OCI-LY1 (cell line): Measurements from ENCODE around the gene KATNAL1.

Source experiments
- H2AFZ ChIP-seq: fragments of 200-600 bp; sonication (generic), shearing (Covaris generic); 2 replicates; pipeline ENCODE4 v1.6.0; 2014; ENCODE audit warnings: antibody characterized with exemption, mild to moderate bottlenecking, low read length
- H3F3A ChIP-seq: fragments of 200-600 bp; sonication (generic), shearing (Covaris generic); 2 replicates; pipeline ENCODE4 v1.6.0; 2014; ENCODE audit warnings: mild to moderate bottlenecking, antibody characterized with exemption, low read length, moderate library complexity; ENCODE audit not compliant: insufficient read depth
- H3K27ac ChIP-seq: fragments of 200-600 bp; sonication (generic); 2 replicates; pipeline ENCODE4 v1.5.1; 2014; ENCODE audit warnings: low read length, mixed run types, mild to moderate bottlenecking, low read depth; ENCODE audit not compliant: poor library complexity, severe bottlenecking
- H3K27me3 ChIP-seq: fragments of 200-600 bp; sonication (generic); 2 replicates; pipeline ENCODE4 v1.6.0; 2014; ENCODE audit warnings: antibody characterized with exemption, mild to moderate bottlenecking, low read length, moderate library complexity; ENCODE audit not compliant: insufficient read depth
- H3K36me3 ChIP-seq: fragments of 200-600 bp; sonication (generic); 2 replicates; pipeline ENCODE4 v1.6.1; 2014; ENCODE audit warnings: mild to moderate bottlenecking, antibody characterized with exemption, low read length, moderate library complexity, mixed read lengths; ENCODE audit not compliant: insufficient read depth
- H3K4me1 ChIP-seq: fragments of 200-600 bp; sonication (generic); 2 replicates; pipeline ENCODE4 v1.5.1; 2014; ENCODE audit warnings: mild to moderate bottlenecking, low read length, moderate library complexity; ENCODE audit not compliant: insufficient read depth, severe bottlenecking
- H3K4me2 ChIP-seq: fragments of 200-600 bp; sonication (generic), shearing (Covaris generic); 2 replicates; pipeline ENCODE4 v1.6.1; 2014; ENCODE audit warnings: low read length
- H3K4me3 ChIP-seq: fragments of 200-600 bp; sonication (generic); 2 replicates; pipeline ENCODE4 v1.5.1; 2014; ENCODE audit warnings: low read length, low read depth, mild to moderate bottlenecking, mixed read lengths; ENCODE audit not compliant: poor library complexity, severe bottlenecking
- H3K79me2 ChIP-seq: fragments of 200-600 bp; shearing (Covaris generic); 2 replicates; pipeline ENCODE4 v1.6.1; 2016; ENCODE audit warnings: mixed run types, low read length, mixed read lengths; ENCODE audit not compliant: insufficient read depth
- H3K9ac ChIP-seq: fragments of 200-600 bp; sonication (generic), shearing (Covaris generic); 2 replicates; pipeline ENCODE4 v1.6.1; 2014; ENCODE audit warnings: mild to moderate bottlenecking, low read length, mixed read lengths
- H3K9me2 ChIP-seq: fragments of 200-600 bp; sonication (generic), shearing (Covaris generic); 2 replicates; pipeline ENCODE4 v1.6.1; 2014; ENCODE audit warnings: low read depth, mild to moderate bottlenecking, low read length, mixed read lengths
- H3K9me3 ChIP-seq: fragments of 200-600 bp; shearing (Covaris generic); 2 replicates; pipeline ENCODE4 v1.6.1; 2014; ENCODE audit warnings: low read length, mixed read lengths
- H4K20me1 ChIP-seq: fragments of 200-600 bp; sonication (generic), shearing (Covaris generic); 2 replicates; pipeline ENCODE4 v1.6.0; 2016; ENCODE audit warnings: mild to moderate bottlenecking, low read length; ENCODE audit not compliant: insufficient read depth
- CTCF ChIP-seq: fragments of 200-600 bp; sonication (generic), shearing (Covaris generic); IDR thresholded peaks from 2 replicates; pipeline ENCODE4 v1.5.1; 2017; ENCODE audit warnings: mild to moderate bottlenecking, antibody characterized with exemption, low read length, moderate library complexity, mixed read lengths
- EZH2 ChIP-seq: fragments of 200-600 bp; sonication (generic), shearing (Covaris generic); IDR thresholded peaks from 2 replicates; pipeline ENCODE4 v1.8.0; 2017; ENCODE audit warnings: borderline replicate concordance, mixed run types, mild to moderate bottlenecking, antibody characterized with exemption, low read length, moderate library complexity, mixed read lengths

The KATNAL1 gene

GRCh38 chr13:30153545-30154426, 153.6 kb downstream of the KATNAL1 start:
- Histone ChIP-seq H3K9ac (no peak overlapping the region), H3K79me2 (no peaks in the 10 kb centered on the region), H3K27me3 (peaks cover 6% of the 10 kb centered on the region; the same call in 1 of the 2 replicates), H3F3A (no peaks in the 10 kb centered on the region), H3K36me3 (no peaks in the 10 kb centered on the region), H3K27ac (no peak overlapping the region), H4K20me1 (no peaks in the 10 kb centered on the region), H3K4me2 (no peak overlapping the region; the same call in 1 of the 2 replicates), H3K9me3 (no peaks in the 10 kb centered on the region), H3K9me2 (no peaks in the 10 kb centered on the region), H3K4me1 (peaks cover 16% of the 10 kb centered on the region), H2AFZ (no peak overlapping the region), H3K4me3 (no peak overlapping the region)
- TF ChIP-seq CTCF (no peak), EZH2 (no peak)
